ES-I3 (cell line): ENCODE measurements around the gene HTN1.

ENCODE experiments used
- H3K36me3 ChIP-seq: 2 replicates; pipeline ENCODE4 v1.6.1; 2013; ENCODE audit warnings: mild to moderate bottlenecking, low read length, control low read depth, moderate library complexity; ENCODE audit not compliant: insufficient read depth
- H3K4me1 ChIP-seq: 2 replicates; pipeline ENCODE4 v1.6.1; 2013; ENCODE audit warnings: mild to moderate bottlenecking, control low read depth, low read length; ENCODE audit not compliant: insufficient read depth
- H3K9ac ChIP-seq: 2 replicates; pipeline ENCODE4 v1.6.1; 2013; ENCODE audit warnings: low read depth, mild to moderate bottlenecking, low read length, moderate library complexity
- H3K9me3 ChIP-seq: 2 replicates; pipeline ENCODE4 v1.6.1; 2013; ENCODE audit warnings: mild to moderate bottlenecking, low read length, moderate library complexity; ENCODE audit not compliant: control insufficient read depth, insufficient read depth

HTN1 gene

DNA sequence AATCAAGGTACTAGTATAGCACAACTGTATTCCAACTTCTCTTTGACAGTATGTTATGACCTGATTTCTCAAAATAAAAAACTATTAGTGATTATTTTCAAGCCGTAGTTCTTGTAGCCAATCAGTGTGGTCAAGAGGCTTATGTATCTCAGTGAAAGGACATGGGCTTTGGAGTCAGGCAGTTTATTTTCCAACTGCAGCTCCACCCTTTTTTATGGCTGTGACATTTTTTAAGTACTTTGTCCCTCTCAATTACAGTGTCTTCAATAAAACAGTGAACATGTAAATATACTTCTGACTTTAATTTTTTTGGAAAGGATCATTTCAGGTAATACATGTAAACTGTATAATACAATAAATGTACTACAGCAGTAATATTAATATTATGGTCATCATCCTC is 30.0 kb downstream of the HTN1 start:
- H3K9me3 ChIP-seq, result no peaks in the 10 kb centered on the region
- no peaks in the 10 kb centered on the region for H3K4me1 ChIP-seq
- no peak overlapping the region for H3K9ac ChIP-seq
- H3K36me3 ChIP-seq, result no peaks in the 10 kb centered on the region

DNA sequence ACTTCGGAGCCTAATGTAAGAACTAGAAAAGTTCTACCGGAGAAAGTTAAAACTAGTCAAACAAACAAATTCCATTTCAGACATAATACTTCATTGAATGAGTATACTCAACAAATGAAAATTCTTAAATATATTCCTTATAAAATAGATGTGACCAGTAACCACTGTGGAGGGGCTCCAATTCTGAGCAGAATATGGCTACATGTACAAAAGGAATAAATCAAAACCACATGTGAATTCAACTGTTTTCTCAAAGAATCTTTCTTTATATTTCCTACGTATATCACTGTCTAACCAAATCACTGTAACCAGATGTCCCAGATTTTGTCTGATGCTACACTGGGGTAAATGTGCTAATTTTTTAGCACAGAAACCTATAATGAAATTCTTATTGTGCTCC is 49.0 kb downstream of the HTN1 start:
- Histone ChIP-seq H3K36me3 (no peaks in the 10 kb centered on the region), H3K9me3 (no peaks in the 10 kb centered on the region), H3K9ac (no peak overlapping the region)

More for the DNA sequence above, 49.0 kb downstream of the HTN1 start:
- H3K4me1 ChIP-seq, result no peaks in the 10 kb centered on the region
